Upper lobe of right lung (tissue), 1 donor: ENCODE results near the gene KHDC4. TPM values are rescaled to one million over a fixed set of nuclear protein-coding genes. Genes with fewer than 3 reads are reported as not detected.

ENCODE experiments used
- ATAC-seq: fragments of 200-7000 bp; cut with Tn5 transposase; one replicate; pipeline ENCODE4 v1.9.1; 2020; ENCODE audit warnings: mild to moderate bottlenecking, moderate library complexity
- DNase-seq: peaks from one replicate; pipeline ENCODE4 v3.0.0-alpha.2; 2020
- H3K27ac ChIP-seq: fragments of 200-600 bp; one replicate; pipeline ENCODE4 v1.8.0; 2022
- H3K27me3 ChIP-seq: fragments of 200-600 bp; one replicate; pipeline ENCODE4 v1.8.0; 2022; ENCODE audit warnings: mild to moderate bottlenecking
- H3K36me3 ChIP-seq: fragments of 200-600 bp; one replicate; pipeline ENCODE4 v1.8.0; 2022
- H3K4me1 ChIP-seq: fragments of 200-600 bp; one replicate; pipeline ENCODE4 v1.8.0; 2022
- H3K4me3 ChIP-seq: fragments of 200-600 bp; one replicate; pipeline ENCODE4 v1.8.0; 2022; ENCODE audit warnings: mild to moderate bottlenecking
- H3K9me3 ChIP-seq: fragments of 200-600 bp; one replicate; pipeline ENCODE4 v1.8.0; 2022
- intact Hi-C: fragments of 100-400 bp; cut with DNase I; formaldehyde crosslinking; loops from one replicate; pipeline ENCODE4 v1.11.0; 2022
- microRNA-seq: library from miRNA; unstranded; fragments of <30 nt; microRNA quantifications from one replicate; pipeline ENCODE4 v1.2.0, GENCODE V29; 2020; ENCODE audit warnings: borderline microRNAs expressed
- total RNA-seq: library from RNA; stranded (reverse); fragmentation: NEBNext Ultra II Directional; extraction: Animal tissue kit (Norgen Biotek cat#: 25700); gene quantifications from one replicate; pipeline ENCODE4 v1.2.1, GENCODE V29; 2021
- TF ChIP-seq, protein P1 (sequence below): fragments of 200-600 bp; IDR thresholded peaks from one replicate; pipeline ENCODE4 v1.8.0; 2022; ENCODE audit warnings: antibody characterized with exemption
- donor health status: DM: no; HTN: yes; CAD: no; lungs with severe emphysema.

The KHDC4 gene
- total RNA-seq, 1 donor from 2014 or later, result 40.1 TPM

DNA sequence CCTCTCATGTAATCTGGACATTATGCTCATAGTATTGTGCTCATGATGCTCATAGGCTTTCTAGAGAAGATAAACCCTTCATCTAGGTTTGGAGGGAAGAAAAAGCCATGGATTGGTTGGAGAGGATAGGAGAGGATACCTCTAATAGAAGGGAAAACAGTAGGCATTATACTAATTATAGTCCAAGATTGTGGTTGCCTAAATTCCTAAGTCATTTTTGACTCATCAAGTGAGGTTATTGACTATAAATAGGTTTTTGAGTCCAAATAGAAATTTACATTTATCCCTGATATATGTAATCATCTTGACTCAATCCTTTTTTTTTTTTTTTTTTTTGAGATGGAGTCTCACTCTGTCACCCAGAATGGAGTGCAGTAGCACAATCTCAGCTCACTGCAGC is 69.8 kb downstream of the KHDC4 start:
- Histone ChIP-seq H3K36me3 (no peaks in the 10 kb centered on the region), H3K27me3 (no peaks in the 10 kb centered on the region), H3K4me3 (no peak overlapping the region), H3K9me3 (no peaks in the 10 kb centered on the region), H3K27ac (no peak overlapping the region), H3K4me1 (no peaks in the 10 kb centered on the region)
- intact Hi-C loops, result no loop called here
- no peak for ATAC-seq
- no peak for DNase-seq
- TF ChIP-seq, protein P1, sequence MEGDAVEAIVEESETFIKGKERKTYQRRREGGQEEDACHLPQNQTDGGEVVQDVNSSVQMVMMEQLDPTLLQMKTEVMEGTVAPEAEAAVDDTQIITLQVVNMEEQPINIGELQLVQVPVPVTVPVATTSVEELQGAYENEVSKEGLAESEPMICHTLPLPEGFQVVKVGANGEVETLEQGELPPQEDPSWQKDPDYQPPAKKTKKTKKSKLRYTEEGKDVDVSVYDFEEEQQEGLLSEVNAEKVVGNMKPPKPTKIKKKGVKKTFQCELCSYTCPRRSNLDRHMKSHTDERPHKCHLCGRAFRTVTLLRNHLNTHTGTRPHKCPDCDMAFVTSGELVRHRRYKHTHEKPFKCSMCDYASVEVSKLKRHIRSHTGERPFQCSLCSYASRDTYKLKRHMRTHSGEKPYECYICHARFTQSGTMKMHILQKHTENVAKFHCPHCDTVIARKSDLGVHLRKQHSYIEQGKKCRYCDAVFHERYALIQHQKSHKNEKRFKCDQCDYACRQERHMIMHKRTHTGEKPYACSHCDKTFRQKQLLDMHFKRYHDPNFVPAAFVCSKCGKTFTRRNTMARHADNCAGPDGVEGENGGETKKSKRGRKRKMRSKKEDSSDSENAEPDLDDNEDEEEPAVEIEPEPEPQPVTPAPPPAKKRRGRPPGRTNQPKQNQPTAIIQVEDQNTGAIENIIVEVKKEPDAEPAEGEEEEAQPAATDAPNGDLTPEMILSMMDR, result no peak

Small RNA genes within 50 kb of the gene (microRNA-seq; reads per million reads assigned to microRNA genes)
- not detected for gene MIR6738

Other genes starting within 250 kb of the KHDC4 start
- 69.0 TPM for gene YY1AP1, start 245.6 kb downstream of the KHDC4 start, total RNA-seq
- 79.6 TPM for gene DAP3, start 245.3 kb downstream of the KHDC4 start, total RNA-seq
- 49.5 TPM for gene GON4L, start 77.2 kb downstream of the KHDC4 start, total RNA-seq
- 8.9 TPM for gene SYT11, start 74.8 kb downstream of the KHDC4 start, total RNA-seq
- 49.9 TPM for gene RIT1, start 23.1 kb downstream of the KHDC4 start, total RNA-seq
- gene RXFP4, start 7.2 kb upstream of the KHDC4 start, total RNA-seq, result not detected
- 220 TPM for gene ARHGEF2, start 44.1 kb upstream of the KHDC4 start, total RNA-seq
- gene SSR2, start 86.5 kb upstream of the KHDC4 start, total RNA-seq, result 231 TPM
- 37.0 TPM for gene UBQLN4, start 119.4 kb upstream of the KHDC4 start, total RNA-seq
- 49.7 TPM for gene LAMTOR2, start 120.4 kb upstream of the KHDC4 start, total RNA-seq
- 62.0 TPM for gene RAB25, start 126.7 kb upstream of the KHDC4 start, total RNA-seq
- 0.52 TPM for gene MEX3A, start 148.1 kb upstream of the KHDC4 start, total RNA-seq
- 235 TPM for gene LMNA, start 180.3 kb upstream of the KHDC4 start, total RNA-seq
- 30.7 TPM for gene SEMA4A, start 219.2 kb upstream of the KHDC4 start, total RNA-seq